ENCODE measurements around the gene DDX28.

The DDX28 gene

GRCh38 chr16:68022728-68023537 lies at the start of gene DDX28, which contains the start of gene DUS2:
TSS of gene DDX28 (minus strand) at chr16:68023232. CDS start at chr16:68023202, 30 bp downstream.
TSS of gene DUS2 (plus strand) at chr16:68023284. CDS start at chr16:68038024, 14,740 bp downstream.
- peak within 1 kb of the TSS; percentile 96 to 97 for H3K4me3 ChIP-seq (ENCODE audit: low read depth in 1 of 2, low read length in 1 of 2)
- peak; percentile 29 for TF ChIP-seq CTCF (IDR thresholded peaks at IDR 0.05)
- H3K36me3 ChIP-seq: peaks cover 4% of the 10 kb centered on the region
- peaks cover 39 to 40% of the 10 kb centered on the region in 2 experiments for H3K4me1 ChIP-seq (ENCODE audit: control insufficient read depth in 1 of 2, insufficient read depth in 1 of 2, low read depth in 1 of 2, low read length in 1 of 2)
- no peaks in the 10 kb centered on the region for H3K27me3 ChIP-seq
- peak within 1 kb of the TSS; percentile 93 for H3K27ac ChIP-seq
- no peaks in the 10 kb centered on the region for H3K9me3 ChIP-seq

- Histone ChIP-seq H3K9me3 (no peaks in the 10 kb centered on the region), H3K27me3 (no peaks in the 10 kb centered on the region), H3K4me3 (ENCODE audit: low read depth in 1 of 2, low read length in 1 of 2) (no peak overlapping the region), H3K36me3 (peaks cover 50% of the 10 kb centered on the region), H3K27ac (peak overlapping the region; percentile 62), H3K4me1 (ENCODE audit: control insufficient read depth in 1 of 2, insufficient read depth in 1 of 2, low read depth in 1 of 2, low read length in 1 of 2) (peaks cover 52 to 73% of the 10 kb centered on the region in 2 experiments)
- no peak for TF ChIP-seq CTCF (IDR thresholded peaks at IDR 0.05)
Observed at GRCh38 chr16:68072038-68072695, 49.1 kb upstream of the DDX28 start.

- H3K27ac ChIP-seq: peak overlapping the region; percentile 79
- no peak for TF ChIP-seq CTCF (IDR thresholded peaks at IDR 0.05)
- peaks cover 53% of the 10 kb centered on the region for H3K36me3 ChIP-seq
- H3K4me3 ChIP-seq (ENCODE audit: low read depth in 1 of 2, low read length in 1 of 2): no peak overlapping the region
- no peaks in the 10 kb centered on the region for H3K9me3 ChIP-seq
- peaks cover 52 to 69% of the 10 kb centered on the region in 2 experiments for H3K4me1 ChIP-seq (ENCODE audit: control insufficient read depth in 1 of 2, insufficient read depth in 1 of 2, low read depth in 1 of 2, low read length in 1 of 2)
- no peaks in the 10 kb centered on the region for H3K27me3 ChIP-seq
Observed at GRCh38 chr16:68071518-68071901, 48.5 kb upstream of the DDX28 start.

GRCh38 chr16:68070806-68071517 lies 47.9 kb upstream of the DDX28 start:
- Histone ChIP-seq H3K4me1 (ENCODE audit: control insufficient read depth in 1 of 2, insufficient read depth in 1 of 2, low read depth in 1 of 2, low read length in 1 of 2) (peaks cover 53 to 69% of the 10 kb centered on the region in 2 experiments), H3K9me3 (no peaks in the 10 kb centered on the region), H3K27ac (peak overlapping the region; percentile 79), H3K36me3 (peaks cover 53% of the 10 kb centered on the region), H3K27me3 (no peaks in the 10 kb centered on the region), H3K4me3 (ENCODE audit: low read depth in 1 of 2, low read length in 1 of 2) (peak overlapping the region in 1 of 2 experiments; percentile 35)
- no peak for TF ChIP-seq CTCF (IDR thresholded peaks at IDR 0.05)

GRCh38 chr16:68070249-68070730 lies 47.3 kb upstream of the DDX28 start:
- Histone ChIP-seq H3K4me3 (ENCODE audit: low read depth in 1 of 2, low read length in 1 of 2) (peak overlapping the region in 1 of 2 experiments; percentile 35), H3K4me1 (ENCODE audit: control insufficient read depth in 1 of 2, insufficient read depth in 1 of 2, low read depth in 1 of 2, low read length in 1 of 2) (peaks cover 59 to 69% of the 10 kb centered on the region in 2 experiments), H3K9me3 (no peaks in the 10 kb centered on the region), H3K27me3 (no peaks in the 10 kb centered on the region), H3K27ac (peak overlapping the region; percentile 79), H3K36me3 (peaks cover 48% of the 10 kb centered on the region)
- TF ChIP-seq CTCF (IDR thresholded peaks at IDR 0.05): no peak

Data from neutrophil (primary cell).